ENCODE results near the gene OGFOD1. TPM values are rescaled to one million over a fixed set of nuclear protein-coding genes. Genes with fewer than 3 reads are reported as not detected.

The OGFOD1 gene
- total RNA-seq, 1 experiment from 2014 or later, result 35.8 TPM

- BruUV-seq (replicated peaks), result no TSS peak
- Histone ChIP-seq H3K9me3 (ENCODE audit: control insufficient read depth, insufficient read depth, low read depth, low read length) (no peaks in the 10 kb centered on the region), H3K27ac (ENCODE audit: low read length) (no peak overlapping the region), H3K27me3 (ENCODE audit: control insufficient read depth, insufficient read depth, low read length) (no peaks in the 10 kb centered on the region), H3K36me3 (ENCODE audit: control insufficient read depth, insufficient read depth, low read length) (no peaks in the 10 kb centered on the region), H3K4me3 (ENCODE audit: low read depth in 2 of 2, low read length in 2 of 2) (no peak overlapping the region), H3K4me1 (ENCODE audit: control insufficient read depth, insufficient read depth, low read length) (no peaks in the 10 kb centered on the region)
- POLR2A ChIA-PET, result no interaction called here
- CTCF ChIA-PET, result no interaction called here
- TF ChIP-seq, protein P1, sequence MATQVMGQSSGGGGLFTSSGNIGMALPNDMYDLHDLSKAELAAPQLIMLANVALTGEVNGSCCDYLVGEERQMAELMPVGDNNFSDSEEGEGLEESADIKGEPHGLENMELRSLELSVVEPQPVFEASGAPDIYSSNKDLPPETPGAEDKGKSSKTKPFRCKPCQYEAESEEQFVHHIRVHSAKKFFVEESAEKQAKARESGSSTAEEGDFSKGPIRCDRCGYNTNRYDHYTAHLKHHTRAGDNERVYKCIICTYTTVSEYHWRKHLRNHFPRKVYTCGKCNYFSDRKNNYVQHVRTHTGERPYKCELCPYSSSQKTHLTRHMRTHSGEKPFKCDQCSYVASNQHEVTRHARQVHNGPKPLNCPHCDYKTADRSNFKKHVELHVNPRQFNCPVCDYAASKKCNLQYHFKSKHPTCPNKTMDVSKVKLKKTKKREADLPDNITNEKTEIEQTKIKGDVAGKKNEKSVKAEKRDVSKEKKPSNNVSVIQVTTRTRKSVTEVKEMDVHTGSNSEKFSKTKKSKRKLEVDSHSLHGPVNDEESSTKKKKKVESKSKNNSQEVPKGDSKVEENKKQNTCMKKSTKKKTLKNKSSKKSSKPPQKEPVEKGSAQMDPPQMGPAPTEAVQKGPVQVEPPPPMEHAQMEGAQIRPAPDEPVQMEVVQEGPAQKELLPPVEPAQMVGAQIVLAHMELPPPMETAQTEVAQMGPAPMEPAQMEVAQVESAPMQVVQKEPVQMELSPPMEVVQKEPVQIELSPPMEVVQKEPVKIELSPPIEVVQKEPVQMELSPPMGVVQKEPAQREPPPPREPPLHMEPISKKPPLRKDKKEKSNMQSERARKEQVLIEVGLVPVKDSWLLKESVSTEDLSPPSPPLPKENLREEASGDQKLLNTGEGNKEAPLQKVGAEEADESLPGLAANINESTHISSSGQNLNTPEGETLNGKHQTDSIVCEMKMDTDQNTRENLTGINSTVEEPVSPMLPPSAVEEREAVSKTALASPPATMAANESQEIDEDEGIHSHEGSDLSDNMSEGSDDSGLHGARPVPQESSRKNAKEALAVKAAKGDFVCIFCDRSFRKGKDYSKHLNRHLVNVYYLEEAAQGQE (IDR thresholded peaks at IDR 0.05; ENCODE audit: insufficient read depth in 1 of 2, low read depth in 2 of 2, low read length in 1 of 2), result no peak
- no peak for TF ChIP-seq SIN3A (IDR thresholded peaks at IDR 0.05; ENCODE audit: borderline replicate concordance, insufficient read depth, low read depth, low read length)
- no peak for TF ChIP-seq POLR2AphosphoS5 (IDR thresholded peaks at IDR 0.05; ENCODE audit: low read depth, low read length)
- TF ChIP-seq, protein P2, sequence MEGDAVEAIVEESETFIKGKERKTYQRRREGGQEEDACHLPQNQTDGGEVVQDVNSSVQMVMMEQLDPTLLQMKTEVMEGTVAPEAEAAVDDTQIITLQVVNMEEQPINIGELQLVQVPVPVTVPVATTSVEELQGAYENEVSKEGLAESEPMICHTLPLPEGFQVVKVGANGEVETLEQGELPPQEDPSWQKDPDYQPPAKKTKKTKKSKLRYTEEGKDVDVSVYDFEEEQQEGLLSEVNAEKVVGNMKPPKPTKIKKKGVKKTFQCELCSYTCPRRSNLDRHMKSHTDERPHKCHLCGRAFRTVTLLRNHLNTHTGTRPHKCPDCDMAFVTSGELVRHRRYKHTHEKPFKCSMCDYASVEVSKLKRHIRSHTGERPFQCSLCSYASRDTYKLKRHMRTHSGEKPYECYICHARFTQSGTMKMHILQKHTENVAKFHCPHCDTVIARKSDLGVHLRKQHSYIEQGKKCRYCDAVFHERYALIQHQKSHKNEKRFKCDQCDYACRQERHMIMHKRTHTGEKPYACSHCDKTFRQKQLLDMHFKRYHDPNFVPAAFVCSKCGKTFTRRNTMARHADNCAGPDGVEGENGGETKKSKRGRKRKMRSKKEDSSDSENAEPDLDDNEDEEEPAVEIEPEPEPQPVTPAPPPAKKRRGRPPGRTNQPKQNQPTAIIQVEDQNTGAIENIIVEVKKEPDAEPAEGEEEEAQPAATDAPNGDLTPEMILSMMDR (IDR thresholded peaks at IDR 0.05), result no peak
- TF ChIP-seq TCF7L2 (IDR thresholded peaks at IDR 0.05; ENCODE audit: low read depth, low read length), result no peak
- ATAC-seq (no peak), DNase-seq (ENCODE audit: low read depth, low spot score) (no peak)
- in situ Hi-C loops (cut with HindIII; ENCODE audit: low pct_unique_long_range_greater_than_20kb, low sequenced_read_pairs) (no loop called here), intact Hi-C loops (cut with micrococcal nuclease; ENCODE audit: unreplicated experiment) (no loop called here)
These were observed 41.8 kb downstream of the OGFOD1 start for GRCh38 chr16:56493126-56493525.

- Histone ChIP-seq H3K4me1 (ENCODE audit: control insufficient read depth, insufficient read depth, low read length) (no peaks in the 10 kb centered on the region), H3K27me3 (ENCODE audit: control insufficient read depth, insufficient read depth, low read length) (no peaks in the 10 kb centered on the region), H3K36me3 (ENCODE audit: control insufficient read depth, insufficient read depth, low read length) (no peaks in the 10 kb centered on the region), H3K4me3 (ENCODE audit: low read depth in 2 of 2, low read length in 2 of 2) (no peak overlapping the region), H3K27ac (ENCODE audit: low read length) (no peak overlapping the region), H3K9me3 (ENCODE audit: control insufficient read depth, insufficient read depth, low read depth, low read length) (no peaks in the 10 kb centered on the region)
- ATAC-seq (no peak), DNase-seq (ENCODE audit: low read depth, low spot score) (no peak)
- POLR2A ChIA-PET, result interaction anchor here (0.7 kb wide), 1 partner anchor 64 kb away, joined by 8 read pairs; no protein-coding TSS in a partner anchor
- in situ Hi-C loops (cut with HindIII; ENCODE audit: low pct_unique_long_range_greater_than_20kb, low sequenced_read_pairs) (no loop called here), intact Hi-C loops (cut with micrococcal nuclease; ENCODE audit: unreplicated experiment) (no loop called here)
- BruUV-seq (replicated peaks), result no TSS peak
- TF ChIP-seq, protein P2 (IDR thresholded peaks at IDR 0.05), result no peak
- no peak for TF ChIP-seq SIN3A (IDR thresholded peaks at IDR 0.05; ENCODE audit: borderline replicate concordance, insufficient read depth, low read depth, low read length)
- no peak for TF ChIP-seq POLR2AphosphoS5 (IDR thresholded peaks at IDR 0.05; ENCODE audit: low read depth, low read length)
- TF ChIP-seq, protein P1 (IDR thresholded peaks at IDR 0.05; ENCODE audit: insufficient read depth in 1 of 2, low read depth in 2 of 2, low read length in 1 of 2), result no peak
- TF ChIP-seq TCF7L2 (IDR thresholded peaks at IDR 0.05; ENCODE audit: low read depth, low read length), result no peak
- CTCF ChIA-PET, result no interaction called here
These were observed 42.5 kb downstream of the OGFOD1 start for GRCh38 chr16:56493815-56494214.
